H1 (cell line): Measurements from ENCODE around the gene PNMA1. TPM values are rescaled to one million over a fixed set of nuclear protein-coding genes. Genes with fewer than 3 reads are reported as not detected.

Experiments used
- CHD7 ChIP-seq: fragments of 300-600 bp; sonication (generic); IDR thresholded peaks from 2 replicates; pipeline ENCODE4 v1.7.1; 2012; ENCODE audit warnings: low read length, moderate library complexity, mild to moderate bottlenecking, inconsistent platforms; ENCODE audit not compliant: insufficient replicate concordance
- polyA plus RNA-seq, 7 experiments: library from polyadenylated mRNA; depleted of rRNA in 3 of 7; stranded (reverse) in 5 of 7; unstranded in 2 of 7; fragments of >200 nt in 5 of 7; fragments of 200-250 nt in 2 of 7; gene quantifications; 1 replicate in 5 of 7; 2 replicates in 1 of 7; 4 replicates in 1 of 7; pipeline versions ENCODE4 v1.2.1 to v1.2.3, GENCODE V29; 2011 to 2013; ENCODE audit warnings: missing spikeins in 2 of 7, mixed read lengths in 2 of 7
- total RNA-seq: library from RNA; stranded (reverse); fragmentation: NEBNext Ultra II Directional; extraction: Animal tissue kit (Norgen Biotek cat#: 25700); gene quantifications from 2 replicates; pipeline ENCODE4 v1.2.1, GENCODE V29; 2021

Gene PNMA1
- total and polyA plus RNA-seq, 2 of the 8 experiments (the other 6 are each of a cell fraction or from before 2014, with no cell fraction given), result 15.8 to 52.7 TPM

GRCh38 chr14:73749706-73750530, 35.7 kb upstream of the PNMA1 start (continued):
- TF ChIP-seq CHD7, result no peak
- TF ChIP-seq, all 59 proteins: peak for 0
